ENCODE measurements around the gene SHF.

The SHF gene

GRCh38 chr15:45132844-45133560, 54.8 kb downstream of the SHF start:
- H3K4me1 ChIP-seq (ENCODE audit: low read depth, poor library complexity, severe bottlenecking): no peaks in the 10 kb centered on the region
- no peaks in the 10 kb centered on the region for H3K27me3 ChIP-seq (ENCODE audit: insufficient read depth, low read depth)
- H4K20me1 ChIP-seq (ENCODE audit: insufficient read depth): no peaks in the 10 kb centered on the region
- no peaks in the 10 kb centered on the region for H3K36me3 ChIP-seq (ENCODE audit: insufficient read depth)
- H3K27ac ChIP-seq: no peak overlapping the region
- H3K9ac ChIP-seq: no peak overlapping the region
- H2AFZ ChIP-seq (ENCODE audit: low read depth): no peak overlapping the region
- H3K4me3 ChIP-seq (IDR thresholded peaks at IDR 0.05; ENCODE audit: insufficient read depth, low read depth, low read length): no peak overlapping the region
- TF ChIP-seq, protein P1, sequence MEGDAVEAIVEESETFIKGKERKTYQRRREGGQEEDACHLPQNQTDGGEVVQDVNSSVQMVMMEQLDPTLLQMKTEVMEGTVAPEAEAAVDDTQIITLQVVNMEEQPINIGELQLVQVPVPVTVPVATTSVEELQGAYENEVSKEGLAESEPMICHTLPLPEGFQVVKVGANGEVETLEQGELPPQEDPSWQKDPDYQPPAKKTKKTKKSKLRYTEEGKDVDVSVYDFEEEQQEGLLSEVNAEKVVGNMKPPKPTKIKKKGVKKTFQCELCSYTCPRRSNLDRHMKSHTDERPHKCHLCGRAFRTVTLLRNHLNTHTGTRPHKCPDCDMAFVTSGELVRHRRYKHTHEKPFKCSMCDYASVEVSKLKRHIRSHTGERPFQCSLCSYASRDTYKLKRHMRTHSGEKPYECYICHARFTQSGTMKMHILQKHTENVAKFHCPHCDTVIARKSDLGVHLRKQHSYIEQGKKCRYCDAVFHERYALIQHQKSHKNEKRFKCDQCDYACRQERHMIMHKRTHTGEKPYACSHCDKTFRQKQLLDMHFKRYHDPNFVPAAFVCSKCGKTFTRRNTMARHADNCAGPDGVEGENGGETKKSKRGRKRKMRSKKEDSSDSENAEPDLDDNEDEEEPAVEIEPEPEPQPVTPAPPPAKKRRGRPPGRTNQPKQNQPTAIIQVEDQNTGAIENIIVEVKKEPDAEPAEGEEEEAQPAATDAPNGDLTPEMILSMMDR (conservative IDR thresholded peaks at IDR 0.05; ENCODE audit: low read depth, low read length): no peak
- no peaks in the 10 kb centered on the region for H3K79me2 ChIP-seq (ENCODE audit: insufficient read depth, low read depth)
- H3K4me2 ChIP-seq: no peak overlapping the region

- Histone ChIP-seq H3K79me2 (ENCODE audit: insufficient read depth, low read depth) (no peaks in the 10 kb centered on the region), H3K36me3 (ENCODE audit: insufficient read depth) (no peaks in the 10 kb centered on the region), H3K4me3 (IDR thresholded peaks at IDR 0.05; ENCODE audit: insufficient read depth, low read depth, low read length) (no peak overlapping the region), H3K27ac (no peak overlapping the region), H3K9ac (no peak overlapping the region), H2AFZ (ENCODE audit: low read depth) (no peak overlapping the region), H3K4me1 (ENCODE audit: low read depth, poor library complexity, severe bottlenecking) (no peaks in the 10 kb centered on the region), H3K27me3 (ENCODE audit: insufficient read depth, low read depth) (no peaks in the 10 kb centered on the region), H4K20me1 (ENCODE audit: insufficient read depth) (no peaks in the 10 kb centered on the region), H3K4me2 (no peak overlapping the region)
- TF ChIP-seq, protein P1 (conservative IDR thresholded peaks at IDR 0.05; ENCODE audit: low read depth, low read length): no peak
These were observed 56.3 kb downstream of the SHF start for GRCh38 chr15:45131510-45131909.

GRCh38 chr15:45130291-45131000, 57.3 kb downstream of the SHF start:
- Histone ChIP-seq H3K27ac (no peak overlapping the region), H3K4me3 (IDR thresholded peaks at IDR 0.05; ENCODE audit: insufficient read depth, low read depth, low read length) (no peak overlapping the region), H4K20me1 (ENCODE audit: insufficient read depth) (no peaks in the 10 kb centered on the region), H3K79me2 (ENCODE audit: insufficient read depth, low read depth) (no peaks in the 10 kb centered on the region), H2AFZ (ENCODE audit: low read depth) (no peak overlapping the region), H3K9ac (no peak overlapping the region), H3K4me1 (ENCODE audit: low read depth, poor library complexity, severe bottlenecking) (no peaks in the 10 kb centered on the region), H3K36me3 (ENCODE audit: insufficient read depth) (no peaks in the 10 kb centered on the region), H3K4me2 (no peak overlapping the region), H3K27me3 (ENCODE audit: insufficient read depth, low read depth) (no peaks in the 10 kb centered on the region)
- TF ChIP-seq, protein P1 (conservative IDR thresholded peaks at IDR 0.05; ENCODE audit: low read depth, low read length): no peak

GRCh38 chr15:45129651-45130129, 58.1 kb downstream of the SHF start, which contains the start of the genes DUOX1 and DUOXA1:
TSS of gene DUOX1 (plus strand) at chr15:45129994. CDS start at chr15:45131967, 1,973 bp downstream.
TSS of gene DUOXA1 (minus strand) at chr15:45129879. CDS start at chr15:45123014, 6,865 bp downstream.
- no peaks in the 10 kb centered on the region for H3K79me2 ChIP-seq (ENCODE audit: insufficient read depth, low read depth)
- no peak within 1 kb of the TSS for H3K9ac ChIP-seq
- TF ChIP-seq, protein P1 (conservative IDR thresholded peaks at IDR 0.05; ENCODE audit: low read depth, low read length): no peak
- H3K36me3 ChIP-seq (ENCODE audit: insufficient read depth): no peaks in the 10 kb centered on the region
- H2AFZ ChIP-seq (ENCODE audit: low read depth): no peak within 1 kb of the TSS
- H3K4me3 ChIP-seq (IDR thresholded peaks at IDR 0.05; ENCODE audit: insufficient read depth, low read depth, low read length): no peak within 1 kb of the TSS
- H3K4me2 ChIP-seq: no peak within 1 kb of the TSS
- no peaks in the 10 kb centered on the region for H3K4me1 ChIP-seq (ENCODE audit: low read depth, poor library complexity, severe bottlenecking)
- no peaks in the 10 kb centered on the region for H3K27me3 ChIP-seq (ENCODE audit: insufficient read depth, low read depth)
- H4K20me1 ChIP-seq (ENCODE audit: insufficient read depth): no peaks in the 10 kb centered on the region
- no peak within 1 kb of the TSS for H3K27ac ChIP-seq

Data from KMS-11 (cell line).